HG03196 (cell line): ENCODE data around the gene CD151.

ENCODE experiments used
- ATAC-seq: cut with Tn5 transposase; IDR thresholded peaks from one replicate; pipeline ENCODE4 v1.9.1; 2021; ENCODE audit not compliant: unreplicated experiment

Gene CD151

GRCh38 chr11:796565-797295 lies 36.0 kb upstream of the CD151 start:
- no peak for ATAC-seq

GRCh38 chr11:797296-798092 lies 35.3 kb upstream of the CD151 start:
- peak; percentile 37 for ATAC-seq

GRCh38 chr11:798093-798713 lies 34.5 kb upstream of the CD151 start, which contains the start of gene SLC25A22:
Gene SLC25A22 (minus strand): TSS chr11:798281. CDS start chr11:795006, 3,275 bp downstream.
- ATAC-seq = peak; percentile 48

GRCh38 chr11:799641-800316 lies 33.0 kb upstream of the CD151 start:
- ATAC-seq = no peak

- no peak for ATAC-seq
These were observed 32.3 kb upstream of the CD151 start for GRCh38 chr11:800473-800872.

- no peak for ATAC-seq
These were observed 31.5 kb upstream of the CD151 start for GRCh38 chr11:801097-801780.

GRCh38 chr11:802018-802617 lies 30.6 kb upstream of the CD151 start:
- no peak for ATAC-seq

GRCh38 chr11:802693-803466 lies 29.9 kb upstream of the CD151 start:
- ATAC-seq = no peak

- no peak for ATAC-seq
These were observed 29.3 kb upstream of the CD151 start for GRCh38 chr11:803467-803742.

- no peak for ATAC-seq
These were observed 28.8 kb upstream of the CD151 start for GRCh38 chr11:803770-804598.

GRCh38 chr11:804599-804964 lies 28.2 kb upstream of the CD151 start:
- ATAC-seq = no peak

- ATAC-seq = no peak
These were observed 24.1 kb upstream of the CD151 start for GRCh38 chr11:808427-809286.

- peak; percentile 72 for ATAC-seq
These were observed 23.3 kb upstream of the CD151 start, which contains the start of gene RPLP2 for GRCh38 chr11:809287-810039. Gene RPLP2 (plus strand): TSS chr11:809967. CDS start chr11:810235, 268 bp downstream.

GRCh38 chr11:810040-810567 lies 22.6 kb upstream of the CD151 start:
- no peak for ATAC-seq

GRCh38 chr11:811446-812245 lies 21.1 kb upstream of the CD151 start:
- ATAC-seq = no peak

GRCh38 chr11:812390-812789 lies 20.4 kb upstream of the CD151 start:
- ATAC-seq = no peak
